Tibial nerve (tissue), 3 donors: ENCODE measurements around the gene ZER1.

ENCODE experiments used
- POLR2A ChIP-seq, 2 donors: fragments of 450-650 bp; IDR thresholded peaks; one replicate each; pipeline ENCODE4 v1.6.1; 2017; ENCODE audit warnings: antibody characterized with exemption in 2 of 2, mild to moderate bottlenecking in 2 of 2, moderate library complexity in 2 of 2
- TF ChIP-seq, protein P1 (sequence below), 5 experiments: fragments of 200-600 bp in 3 of 5; fragments of 450-650 bp in 2 of 5; sonication (generic) in 3 of 5; IDR thresholded peaks; one replicate each; pipeline ENCODE4 v1.5.1; 2016 to 2019; ENCODE audit warnings: antibody characterized with exemption in 5 of 5, mild to moderate bottlenecking in 3 of 5, moderate library complexity in 2 of 5

- TF ChIP-seq, protein P1, sequence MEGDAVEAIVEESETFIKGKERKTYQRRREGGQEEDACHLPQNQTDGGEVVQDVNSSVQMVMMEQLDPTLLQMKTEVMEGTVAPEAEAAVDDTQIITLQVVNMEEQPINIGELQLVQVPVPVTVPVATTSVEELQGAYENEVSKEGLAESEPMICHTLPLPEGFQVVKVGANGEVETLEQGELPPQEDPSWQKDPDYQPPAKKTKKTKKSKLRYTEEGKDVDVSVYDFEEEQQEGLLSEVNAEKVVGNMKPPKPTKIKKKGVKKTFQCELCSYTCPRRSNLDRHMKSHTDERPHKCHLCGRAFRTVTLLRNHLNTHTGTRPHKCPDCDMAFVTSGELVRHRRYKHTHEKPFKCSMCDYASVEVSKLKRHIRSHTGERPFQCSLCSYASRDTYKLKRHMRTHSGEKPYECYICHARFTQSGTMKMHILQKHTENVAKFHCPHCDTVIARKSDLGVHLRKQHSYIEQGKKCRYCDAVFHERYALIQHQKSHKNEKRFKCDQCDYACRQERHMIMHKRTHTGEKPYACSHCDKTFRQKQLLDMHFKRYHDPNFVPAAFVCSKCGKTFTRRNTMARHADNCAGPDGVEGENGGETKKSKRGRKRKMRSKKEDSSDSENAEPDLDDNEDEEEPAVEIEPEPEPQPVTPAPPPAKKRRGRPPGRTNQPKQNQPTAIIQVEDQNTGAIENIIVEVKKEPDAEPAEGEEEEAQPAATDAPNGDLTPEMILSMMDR (IDR thresholded peaks at IDR 0.05), result no peak
- TF ChIP-seq POLR2A (IDR thresholded peaks at IDR 0.05), result no peak
These were observed 65.7 kb downstream of the ZER1 start for GRCh38 chr9:128706045-128706444.
